Activated effector memory CD4-positive, alpha-beta T cell treated with anti-CD3 and anti-CD28 coated beads, Interleukin-2, amount 50 U/mL, for 16 hours (primary cell): ENCODE measurements around the gene AVPR2.
A peak's percentile ranks its signal among the peaks of the same experiment; 100 is the strongest.

Source experiments
- DNase-seq: peaks from one replicate; pipeline ENCODE4 v3.0.0-alpha.2; 2020

The AVPR2 gene

DNA sequence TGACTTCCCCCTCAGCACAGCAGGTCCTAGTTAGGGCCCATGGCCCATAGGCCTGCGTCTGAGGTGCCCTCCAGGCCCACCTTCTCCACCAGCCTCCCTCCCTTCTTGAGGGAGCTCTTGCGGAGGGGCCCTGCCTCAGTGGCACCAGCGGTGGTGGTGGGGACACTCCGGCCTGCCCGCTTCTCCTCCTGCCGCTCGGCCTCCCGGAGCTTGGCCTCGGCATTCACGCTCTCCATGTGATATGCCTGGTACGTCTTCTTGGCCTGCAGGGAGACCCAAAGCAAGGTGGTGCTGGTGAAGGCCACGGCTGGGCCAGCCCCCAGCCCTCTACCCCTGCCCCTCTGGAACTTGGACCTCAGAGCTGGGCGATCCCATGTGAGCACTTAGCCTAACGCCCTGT lies 16.1 kb downstream of the AVPR2 start:
- no peak for DNase-seq

- no peak for DNase-seq
Measured at GRCh38 chrX:153921070-153921469, 16.6 kb downstream of the AVPR2 start.

- no peak for DNase-seq
Measured at GRCh38 chrX:153921511-153922446, 17.3 kb downstream of the AVPR2 start.

GRCh38 chrX:153922932-153923857 lies 18.7 kb downstream of the AVPR2 start:
- no peak for DNase-seq

- peak; percentile 72 for DNase-seq
Measured at GRCh38 chrX:153924149-153924861, 19.8 kb downstream of the AVPR2 start.

GRCh38 chrX:153925387-153925738 lies 20.9 kb downstream of the AVPR2 start:
- no peak for DNase-seq

GRCh38 chrX:153925739-153926551 lies 21.5 kb downstream of the AVPR2 start, which contains the start of gene ARHGAP4:
TSS of gene ARHGAP4 (minus strand) at chrX:153926264. CDS start at chrX:153926202, 62 bp downstream.
- peak; percentile 78 for DNase-seq

DNA sequence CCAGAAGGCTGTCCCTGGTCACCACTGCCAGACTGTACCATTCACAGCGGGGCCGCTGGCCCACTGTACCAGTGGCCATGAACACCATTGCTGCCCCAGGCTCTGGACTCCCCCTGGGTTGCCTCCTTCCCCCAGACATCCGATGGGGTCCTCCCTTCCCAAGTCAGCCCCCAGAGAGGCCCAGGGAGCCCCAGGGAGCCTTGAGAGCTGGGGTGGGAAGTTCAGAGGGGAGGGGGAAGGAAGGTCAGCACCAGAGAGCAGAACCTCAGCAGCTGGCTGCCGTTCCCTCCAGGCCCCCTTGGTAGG lies 22.0 kb downstream of the AVPR2 start:
- DNase-seq = no peak

DNA sequence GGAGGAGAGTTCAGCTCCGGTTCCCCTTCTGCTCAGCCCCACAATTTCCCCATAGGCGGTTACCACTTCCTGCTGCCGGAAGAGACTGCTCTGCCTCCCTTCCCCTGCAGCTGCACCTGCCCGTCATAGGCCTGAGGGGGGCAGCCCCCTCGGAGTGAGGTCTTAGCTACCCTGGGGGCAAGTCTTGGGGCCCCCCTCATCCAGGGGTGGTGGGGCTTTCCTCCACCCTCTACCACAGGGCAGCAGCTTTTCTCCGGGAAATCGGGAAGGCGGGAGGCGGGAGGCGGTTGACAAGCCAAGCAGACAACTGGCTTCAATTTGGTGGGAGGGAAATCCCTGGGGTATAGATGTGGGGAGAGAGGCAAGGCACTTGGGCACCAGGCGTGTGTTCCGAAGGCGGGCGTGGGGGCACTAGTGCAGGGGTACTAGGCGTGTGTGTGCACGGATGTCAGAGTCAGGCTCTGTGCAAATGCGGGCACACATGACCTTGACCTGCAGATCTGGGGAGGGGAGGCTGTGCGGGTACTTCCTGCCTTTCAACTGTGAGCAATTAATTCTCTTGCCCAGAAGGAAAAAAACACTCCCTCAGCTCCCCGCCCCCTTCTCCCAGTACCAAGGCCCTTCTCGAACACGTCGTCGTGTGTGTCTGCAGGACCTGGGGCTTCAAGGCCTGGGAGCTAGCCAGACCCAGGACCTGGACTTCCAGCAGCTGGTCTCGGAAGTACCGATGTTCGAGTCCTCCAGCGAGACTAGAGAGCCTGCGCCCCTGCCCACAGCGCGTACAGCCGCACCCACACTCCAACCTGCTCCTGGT lies 22.6 kb downstream of the AVPR2 start:
- DNase-seq = peak; percentile 89

GRCh38 chrX:153927672-153927921 lies 23.1 kb downstream of the AVPR2 start:
- DNase-seq = no peak

DNA sequence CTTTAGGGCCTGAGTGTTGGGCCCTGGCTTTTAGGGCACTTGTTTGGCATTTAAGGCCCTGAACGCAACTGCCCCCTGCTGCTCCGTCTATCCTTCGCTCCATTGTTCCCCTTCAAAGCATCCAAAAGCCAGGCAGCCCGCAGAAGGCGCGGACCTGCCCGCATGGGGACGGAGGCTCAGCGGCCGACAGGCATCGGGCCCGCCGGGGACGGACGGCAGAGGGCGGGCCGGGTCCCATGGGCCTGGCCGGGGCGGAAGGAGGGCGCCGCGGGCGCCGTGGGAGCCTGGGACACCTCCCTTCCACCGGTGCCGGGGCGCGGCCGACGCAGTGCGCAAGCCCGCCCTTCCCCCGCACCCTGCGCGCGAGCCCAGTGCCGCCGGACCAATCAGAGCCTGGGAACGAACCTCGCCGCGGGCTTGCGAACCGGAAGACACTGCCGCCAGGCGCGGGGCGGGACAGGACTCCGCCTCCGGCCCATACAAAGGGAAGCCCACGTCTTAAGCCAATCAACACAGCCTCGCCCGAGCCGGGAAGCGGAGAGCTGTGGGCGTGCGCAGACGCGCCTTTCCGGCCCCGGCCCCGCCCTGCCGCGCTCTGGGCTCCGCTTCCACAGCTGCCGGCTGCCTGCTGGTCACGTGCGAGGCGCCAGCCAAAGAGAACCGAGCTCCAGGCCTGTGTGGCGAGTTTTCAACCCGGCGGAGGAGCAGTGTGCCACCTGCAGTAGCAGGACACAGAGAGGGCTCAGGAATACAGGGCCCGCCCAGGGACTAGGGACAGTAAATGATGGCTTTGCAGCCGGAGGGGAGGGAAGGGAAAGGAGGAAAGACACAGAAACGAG lies 23.7 kb downstream of the AVPR2 start:
- DNase-seq = peak; percentile 97

GRCh38 chrX:153928846-153929245 lies 24.4 kb downstream of the AVPR2 start:
- DNase-seq = no peak

- no peak for DNase-seq
Measured at GRCh38 chrX:153929576-153929975, 25.1 kb downstream of the AVPR2 start.

- no peak for DNase-seq
Measured at GRCh38 chrX:153930011-153930910, 25.8 kb downstream of the AVPR2 start.

GRCh38 chrX:153931151-153931550 lies 26.7 kb downstream of the AVPR2 start:
- DNase-seq = no peak

DNA sequence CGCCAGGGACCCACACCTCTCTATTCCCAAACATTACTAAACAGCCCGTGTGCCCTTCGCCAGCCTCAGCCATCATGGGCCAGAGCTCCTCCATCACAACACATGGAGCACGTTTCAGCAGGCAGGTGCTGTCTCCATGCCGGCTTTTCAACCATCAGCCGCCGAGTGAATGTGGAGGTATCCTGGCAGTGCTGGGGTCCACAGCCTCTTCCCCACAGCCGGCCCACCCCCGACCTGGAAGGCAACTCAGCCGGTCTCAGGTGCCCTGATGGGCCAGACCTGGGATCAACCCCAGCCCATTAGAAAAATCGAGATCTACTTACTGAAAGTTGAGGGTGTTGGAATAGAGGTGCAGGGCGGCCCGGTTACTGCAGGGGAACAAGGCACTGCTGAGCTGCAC lies 27.3 kb downstream of the AVPR2 start:
- DNase-seq = no peak

GRCh38 chrX:153932220-153932915 lies 27.9 kb downstream of the AVPR2 start:
- no peak for DNase-seq

DNA sequence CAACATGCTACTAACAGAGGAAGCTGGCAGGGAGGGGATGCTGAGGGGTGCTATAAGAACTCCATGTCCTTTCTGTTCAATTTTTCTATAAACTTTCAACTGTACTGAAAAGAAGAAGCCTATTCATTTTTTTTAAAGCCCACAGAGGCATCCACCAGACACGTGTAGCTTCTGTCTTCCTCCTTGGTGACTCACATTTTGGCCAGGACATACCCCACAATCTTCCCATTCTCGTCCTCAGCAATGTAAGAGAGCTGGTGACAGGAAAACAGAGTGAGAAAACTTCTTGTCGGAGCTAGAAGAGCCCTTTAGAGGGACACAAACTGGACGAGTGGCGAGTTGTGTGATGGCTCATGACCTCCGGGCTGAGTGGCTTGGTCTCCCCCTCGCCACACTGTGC lies 29.3 kb downstream of the AVPR2 start:
- DNase-seq = no peak
